HepG2 (cell line): Measurements from ENCODE around the gene SUCLG2. TPM values are rescaled to one million over a fixed set of nuclear protein-coding genes. Genes with fewer than 3 reads are reported as not detected.

ENCODE experiments used
- E2F2 ChIP-seq: sonication (generic); formaldehyde crosslinking; IDR thresholded peaks from 2 replicates; pipeline ENCODE4 v1.4.0; 2020; ENCODE audit warnings: missing genetic modification reagents, borderline replicate concordance
- SMC3 ChIP-seq: IDR thresholded peaks from 2 replicates; pipeline ENCODE4 v1.6.1; 2011; ENCODE audit warnings: low read length, improper control_type of control experiment
- ZBTB38 ChIP-seq: sonication (generic); formaldehyde crosslinking; IDR thresholded peaks from 2 replicates; pipeline ENCODE4 v1.5.1; 2020; ENCODE audit warnings: mild to moderate bottlenecking, missing genetic modification reagents
- ZBTB49 ChIP-seq: sonication (generic); formaldehyde crosslinking; IDR thresholded peaks from 2 replicates; pipeline ENCODE4 v1.4.0; 2020; ENCODE audit warnings: missing genetic modification reagents, borderline replicate concordance
- ZNF143 ChIP-seq: sonication (generic); formaldehyde crosslinking; IDR thresholded peaks from 2 replicates; pipeline ENCODE4 v1.4.0; 2020; ENCODE audit warnings: missing genetic modification reagents
- ZNF281 ChIP-seq: sonication (generic); formaldehyde crosslinking; IDR thresholded peaks from 2 replicates; pipeline ENCODE4 v1.4.0; 2020; ENCODE audit warnings: missing genetic modification reagents, borderline replicate concordance
- ZSCAN5A ChIP-seq: sonication (generic); formaldehyde crosslinking; IDR thresholded peaks from 2 replicates; pipeline ENCODE4 v1.8.0; 2022; ENCODE audit warnings: mild to moderate bottlenecking, missing genetic modification reagents, borderline replicate concordance
- polyA plus RNA-seq, 8 experiments: library from polyadenylated mRNA; depleted of rRNA in 3 of 8; stranded (reverse) in 7 of 8; unstranded in 1 of 8; fragments of >200 nt; fragmentation: Illumina TruSeq in 4 of 8; extraction: Trizol in 4 of 8; gene quantifications; 2 replicates each; pipeline versions ENCODE4 v1.2.1 to v1.2.3, GENCODE V29; 2011 to 2016; ENCODE audit warnings: low read depth in 4 of 8, missing spikeins in 1 of 8, mixed read lengths in 1 of 8; ENCODE audit not compliant: insufficient read depth in 1 of 8
- total RNA-seq, 5 experiments: library from RNA; depleted of rRNA; stranded (reverse); fragments of >200 nt; fragmentation: Illumina TruSeq; extraction: Trizol; gene quantifications; 2 replicates each; pipeline ENCODE4 v1.2.3, GENCODE V29; 2016; ENCODE audit warnings: low read depth in 1 of 5

SUCLG2 gene
- total and polyA plus RNA-seq, 2 of the 13 experiments (the other 11 are each of a cell fraction or from before 2014, with no cell fraction given), result 21.4 to 64.9 TPM

- peak; percentile 73 for TF ChIP-seq ZNF143 (CRISPR knock-in tag)
- TF ChIP-seq ZNF281 (CRISPR knock-in tag), result no peak
- no peak for TF ChIP-seq E2F2
- no peak for TF ChIP-seq SMC3
- no peak for TF ChIP-seq ZBTB49 (CRISPR knock-in tag)
- no peak for TF ChIP-seq ZSCAN5A (CRISPR knock-in tag)
- TF ChIP-seq ZBTB38, result no peak
Observed at GRCh38 chr3:67377299-67377698, 277.1 kb downstream of the SUCLG2 start (continued).
